Testis (tissue), 2 donors: ENCODE results near the gene RPS14.

Source experiments
- POLR2A ChIP-seq: fragments of 450-650 bp; IDR thresholded peaks from one replicate; pipeline ENCODE4 v1.6.1; 2017; ENCODE audit warnings: antibody characterized with exemption, mild to moderate bottlenecking, moderate library complexity
- TF ChIP-seq, protein P1 (sequence below), 3 experiments: fragments of 450-650 bp in 2 of 3; fragments of 200-600 bp in 1 of 3; sonication (generic) in 1 of 3; IDR thresholded peaks; one replicate each; pipeline ENCODE4 v1.5.1; 2016 to 2019; ENCODE audit warnings: antibody characterized with exemption in 3 of 3, mild to moderate bottlenecking in 2 of 3, moderate library complexity in 1 of 3

DNA sequence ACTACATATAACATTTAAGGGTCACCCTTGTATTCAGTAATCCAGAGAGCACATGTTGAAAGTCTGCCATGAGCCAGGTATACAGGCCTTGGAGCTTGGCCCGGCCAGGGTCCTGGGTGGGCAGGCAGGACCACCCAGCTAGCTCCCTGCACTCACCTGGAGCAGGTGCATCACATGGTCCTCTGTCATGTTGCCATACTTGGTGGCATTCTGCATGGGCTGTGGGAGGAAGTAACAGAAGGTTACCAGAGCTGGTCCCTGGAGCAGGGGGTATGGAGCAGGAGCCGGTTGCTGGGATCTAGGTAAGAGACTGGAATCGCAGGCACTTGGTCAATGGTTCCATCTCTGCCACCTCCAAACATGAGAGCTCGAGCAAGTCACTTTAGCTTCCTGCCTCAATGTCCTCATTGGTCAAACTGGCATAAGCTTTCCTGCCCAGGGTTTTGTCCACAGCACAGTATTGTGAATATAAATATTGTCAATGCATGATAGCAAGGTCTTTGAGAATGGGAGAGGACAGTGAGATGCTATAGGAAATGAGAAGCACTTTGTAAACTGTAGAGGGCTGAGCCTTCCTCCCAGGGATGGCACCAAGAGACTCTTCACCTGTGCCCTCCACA lies 43.3 kb downstream of the RPS14 start:
- TF ChIP-seq, protein P1, sequence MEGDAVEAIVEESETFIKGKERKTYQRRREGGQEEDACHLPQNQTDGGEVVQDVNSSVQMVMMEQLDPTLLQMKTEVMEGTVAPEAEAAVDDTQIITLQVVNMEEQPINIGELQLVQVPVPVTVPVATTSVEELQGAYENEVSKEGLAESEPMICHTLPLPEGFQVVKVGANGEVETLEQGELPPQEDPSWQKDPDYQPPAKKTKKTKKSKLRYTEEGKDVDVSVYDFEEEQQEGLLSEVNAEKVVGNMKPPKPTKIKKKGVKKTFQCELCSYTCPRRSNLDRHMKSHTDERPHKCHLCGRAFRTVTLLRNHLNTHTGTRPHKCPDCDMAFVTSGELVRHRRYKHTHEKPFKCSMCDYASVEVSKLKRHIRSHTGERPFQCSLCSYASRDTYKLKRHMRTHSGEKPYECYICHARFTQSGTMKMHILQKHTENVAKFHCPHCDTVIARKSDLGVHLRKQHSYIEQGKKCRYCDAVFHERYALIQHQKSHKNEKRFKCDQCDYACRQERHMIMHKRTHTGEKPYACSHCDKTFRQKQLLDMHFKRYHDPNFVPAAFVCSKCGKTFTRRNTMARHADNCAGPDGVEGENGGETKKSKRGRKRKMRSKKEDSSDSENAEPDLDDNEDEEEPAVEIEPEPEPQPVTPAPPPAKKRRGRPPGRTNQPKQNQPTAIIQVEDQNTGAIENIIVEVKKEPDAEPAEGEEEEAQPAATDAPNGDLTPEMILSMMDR (IDR thresholded peaks at IDR 0.05): no peak
- TF ChIP-seq POLR2A: no peak
